ENCODE data around the gene XIRP2. TPM values are rescaled to one million over a fixed set of nuclear protein-coding genes. Genes with fewer than 3 reads are reported as not detected.
A peak's percentile ranks its signal among the peaks of the same experiment; 100 is the strongest.

Gene XIRP2
- polyA plus RNA-seq, 1 experiment: 0.43 TPM

- H3K9me3 ChIP-seq (ENCODE audit: control insufficient read depth, insufficient read depth, low read length): no peaks in the 10 kb centered on the region
- CTCF ChIA-PET: interaction anchor here (0.6 to 1.2 kb wide), 3 partner anchors 10 to 463 kb away, joined by 3 read pairs; no protein-coding TSS in a partner anchor
- POLR2A ChIA-PET: no interaction called here
- H3K4me3 ChIP-seq (ENCODE audit: low read depth, low read length): no peak overlapping the region
- DNase-seq (ENCODE audit: low read depth, low spot score): no peak
- H3K27me3 ChIP-seq (ENCODE audit: control insufficient read depth, insufficient read depth, low read length): no peaks in the 10 kb centered on the region
- TF ChIP-seq CTCF (IDR thresholded peaks at IDR 0.05; ENCODE audit: low read depth, low read length): peak; percentile 50
- H3K27ac ChIP-seq (ENCODE audit: low read depth, low read length): no peak overlapping the region
Measured at GRCh38 chr2:166900700-166901099, 12.4 kb downstream of the XIRP2 start.

- H3K9me3 ChIP-seq (ENCODE audit: control insufficient read depth, insufficient read depth, low read length): no peaks in the 10 kb centered on the region
- TF ChIP-seq CTCF (IDR thresholded peaks at IDR 0.05; ENCODE audit: low read depth, low read length): no peak
- H3K4me3 ChIP-seq (ENCODE audit: low read depth, low read length): no peak overlapping the region
- CTCF ChIA-PET: interaction anchor here (0.6 to 1.2 kb wide), 3 partner anchors 10 to 1217 kb away, joined by 3 read pairs; no protein-coding TSS in a partner anchor
- POLR2A ChIA-PET: no interaction called here
- no peaks in the 10 kb centered on the region for H3K27me3 ChIP-seq (ENCODE audit: control insufficient read depth, insufficient read depth, low read length)
- DNase-seq (ENCODE audit: low read depth, low spot score): no peak
- H3K27ac ChIP-seq (ENCODE audit: low read depth, low read length): no peak overlapping the region
Measured at GRCh38 chr2:166901336-166901735, 13.1 kb downstream of the XIRP2 start.

- ChIA-PET POLR2A (no interaction called here), CTCF (interaction anchor here (0.8 to 1.4 kb wide), 3 partner anchors 197 to 378 kb away, joined by 3 to 5 read pairs (median 3); no protein-coding TSS in a partner anchor)
- no peak for TF ChIP-seq CTCF (IDR thresholded peaks at IDR 0.05; ENCODE audit: low read depth, low read length)
- Histone ChIP-seq H3K27me3 (ENCODE audit: control insufficient read depth, insufficient read depth, low read length) (no peaks in the 10 kb centered on the region), H3K27ac (ENCODE audit: low read depth, low read length) (no peak overlapping the region), H3K9me3 (ENCODE audit: control insufficient read depth, insufficient read depth, low read length) (no peaks in the 10 kb centered on the region), H3K4me3 (ENCODE audit: low read depth, low read length) (no peak overlapping the region)
- no peak for DNase-seq (ENCODE audit: low read depth, low spot score)
Measured at GRCh38 chr2:166916987-166917386, 28.7 kb downstream of the XIRP2 start.

DNA sequence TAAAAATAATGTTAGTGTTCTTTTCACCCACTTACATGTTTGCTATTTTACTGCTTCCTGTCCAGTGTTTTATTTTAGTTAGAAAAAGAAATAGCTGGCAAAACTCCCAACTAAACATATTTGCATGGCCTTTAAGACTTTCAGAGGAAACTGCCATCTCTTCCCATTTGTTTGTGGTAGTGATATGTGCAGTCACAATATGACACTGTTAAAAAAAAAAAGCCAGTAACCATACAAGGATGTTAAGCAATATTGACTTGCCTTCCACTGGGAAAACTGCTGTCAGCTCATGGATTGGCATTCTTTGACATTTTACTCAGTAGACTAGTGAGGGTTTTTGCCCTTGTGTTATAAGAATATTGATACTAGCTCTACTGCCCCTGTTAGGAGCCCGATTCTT lies 29.1 kb downstream of the XIRP2 start:
- DNase-seq (ENCODE audit: low read depth, low spot score): no peak
- no peaks in the 10 kb centered on the region for H3K9me3 ChIP-seq (ENCODE audit: control insufficient read depth, insufficient read depth, low read length)
- TF ChIP-seq CTCF (IDR thresholded peaks at IDR 0.05; ENCODE audit: low read depth, low read length): no peak
- ChIA-PET POLR2A (no interaction called here), CTCF (interaction anchor here (0.8 to 1.4 kb wide), 3 partner anchors 196 to 378 kb away, joined by 3 to 5 read pairs (median 3); no protein-coding TSS in a partner anchor)
- no peaks in the 10 kb centered on the region for H3K27me3 ChIP-seq (ENCODE audit: control insufficient read depth, insufficient read depth, low read length)
- no peak overlapping the region for H3K4me3 ChIP-seq (ENCODE audit: low read depth, low read length)
- H3K27ac ChIP-seq (ENCODE audit: low read depth, low read length): no peak overlapping the region

DNA sequence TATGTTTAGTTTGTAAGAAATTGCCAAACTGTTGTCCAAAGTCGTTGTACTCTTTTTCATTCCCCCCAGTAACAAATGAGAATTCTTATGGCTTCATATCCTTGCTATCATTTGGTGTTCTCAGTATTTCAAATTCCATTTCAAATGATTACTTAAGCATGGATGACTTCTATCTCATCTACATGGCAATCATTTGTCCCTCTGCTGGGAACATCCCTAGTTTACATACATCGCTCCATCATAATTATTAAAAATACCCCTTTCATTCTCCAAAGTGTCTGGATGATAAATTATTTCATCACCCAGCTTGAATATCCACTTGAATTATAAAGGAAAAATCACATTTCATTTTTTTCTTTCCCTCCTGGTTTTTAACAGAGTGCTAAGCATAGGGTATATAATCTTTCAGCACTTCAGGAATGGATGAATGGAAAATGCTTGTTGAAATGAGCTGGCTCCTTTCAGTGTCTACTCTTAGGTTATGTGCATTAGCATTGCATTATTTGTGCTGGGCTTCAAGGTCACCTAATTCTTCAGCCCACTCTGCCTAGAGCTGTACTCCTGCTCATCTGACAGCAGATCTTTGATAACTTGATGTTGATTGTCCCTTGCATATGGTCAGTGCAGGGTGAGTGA lies 33.1 kb downstream of the XIRP2 start:
- H3K27me3 ChIP-seq (ENCODE audit: control insufficient read depth, insufficient read depth, low read length): no peaks in the 10 kb centered on the region
- DNase-seq (ENCODE audit: low read depth, low spot score): no peak
- H3K4me3 ChIP-seq (ENCODE audit: low read depth, low read length): no peak overlapping the region
- no peaks in the 10 kb centered on the region for H3K9me3 ChIP-seq (ENCODE audit: control insufficient read depth, insufficient read depth, low read length)
- no peak overlapping the region for H3K27ac ChIP-seq (ENCODE audit: low read depth, low read length)
- ChIA-PET POLR2A (no interaction called here), CTCF (no interaction called here)
- no peak for TF ChIP-seq CTCF (IDR thresholded peaks at IDR 0.05; ENCODE audit: low read depth, low read length)
